NCI-H1105 treated with DMSO at 0.1 percent for 48 hours (cell line): ENCODE data around the gene C1RL.
"Not testable (repeated sequence)": the region's sequence is repeated elsewhere in the genome, so short reads cannot be mapped to it uniquely, and the experiment has no call there.

Source experiments
- DNase-seq: peaks from one replicate; lab custom pipeline; 2025; lab: John Stamatoyannopoulos, UW

The C1RL gene

GRCh38 chr12:7061596-7061995 lies 47.4 kb downstream of the C1RL start:
- DNase-seq, result no peak

- DNase-seq, result no peak
Observed at GRCh38 chr12:7061138-7061537, 47.9 kb downstream of the C1RL start.

GRCh38 chr12:7060353-7060954 lies 48.6 kb downstream of the C1RL start, which contains the start of gene C1S:
Gene C1S, plus strand, starts transcription at chr12:7060718. Its CDS starts 1,195 bp downstream, at chr12:7061913.
- DNase-seq, result no peak

DNA sequence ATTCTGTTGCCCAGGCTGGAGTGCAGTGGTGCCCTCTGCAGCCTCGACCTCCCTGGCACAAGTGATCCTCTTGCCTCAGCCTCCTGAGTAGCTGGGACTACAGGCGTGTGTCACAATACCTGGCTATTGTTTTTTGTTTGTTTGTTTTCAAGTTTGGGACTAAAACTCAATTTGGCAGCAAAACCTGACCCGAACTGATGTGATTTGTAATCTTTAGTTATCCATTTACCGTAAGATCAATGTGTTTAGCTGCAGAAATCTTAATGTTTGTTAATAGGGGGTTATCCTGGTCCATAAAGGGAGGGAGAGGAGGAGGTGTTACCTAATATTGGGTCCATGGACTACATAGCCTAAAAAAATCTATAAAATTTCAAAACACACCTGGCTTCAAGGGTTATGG lies 49.2 kb downstream of the C1RL start:
- DNase-seq, result no peak

GRCh38 chr12:7058850-7059395 lies 50.1 kb downstream of the C1RL start:
- DNase-seq, result no peak

DNA sequence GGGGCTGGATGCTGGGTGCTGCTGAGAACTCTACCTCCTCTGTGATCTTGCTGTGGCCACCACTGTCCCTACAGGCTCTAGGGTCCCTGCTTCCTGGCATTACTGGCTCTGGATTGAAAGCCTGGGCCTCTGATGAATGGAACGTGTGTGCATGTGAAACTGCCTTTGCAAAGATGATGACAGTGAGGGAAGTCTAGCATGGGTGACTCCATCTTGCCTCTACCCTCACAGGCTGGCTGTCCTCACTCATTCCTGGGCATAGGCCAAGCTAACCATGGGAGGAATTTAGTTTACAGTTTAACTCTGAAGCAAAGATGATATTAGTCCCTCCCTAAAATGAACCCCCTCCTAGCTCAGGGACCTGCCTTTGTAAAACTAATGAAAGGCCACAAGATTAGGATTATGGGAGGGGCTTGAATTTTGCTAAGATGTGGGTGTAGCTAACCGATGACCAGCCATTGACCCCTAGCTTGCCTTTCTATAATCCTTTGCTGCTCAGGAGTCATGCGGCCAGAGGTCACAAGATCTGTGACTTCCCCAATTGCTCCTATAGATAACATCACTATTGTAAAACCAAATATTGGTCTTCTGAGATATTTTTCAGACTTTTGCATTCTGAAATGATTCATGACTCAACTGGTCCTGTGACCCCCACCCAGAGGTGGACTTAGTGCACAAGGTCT lies 50.7 kb downstream of the C1RL start:
- DNase-seq, result no peak

DNA sequence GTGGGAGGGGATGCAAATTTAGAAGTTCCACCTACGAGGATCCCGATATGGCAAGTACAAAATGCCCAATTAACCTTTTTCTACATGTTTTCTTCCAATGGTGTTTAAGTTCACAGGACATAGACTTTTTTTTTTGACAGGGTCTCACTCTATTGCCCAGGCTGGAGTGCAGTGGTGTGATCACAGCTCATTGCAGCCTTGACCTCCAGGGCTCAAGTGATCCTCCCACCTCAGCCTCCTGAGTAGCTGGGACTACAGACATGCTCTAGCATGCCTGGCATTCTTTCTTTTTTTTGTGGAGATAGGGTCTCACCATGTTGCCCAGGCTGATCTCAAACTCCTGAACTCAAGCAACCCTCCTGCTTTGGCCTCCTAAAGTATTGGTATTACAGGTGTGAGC lies 53.3 kb downstream of the C1RL start:
- not testable (repeated sequence) for DNase-seq

DNA sequence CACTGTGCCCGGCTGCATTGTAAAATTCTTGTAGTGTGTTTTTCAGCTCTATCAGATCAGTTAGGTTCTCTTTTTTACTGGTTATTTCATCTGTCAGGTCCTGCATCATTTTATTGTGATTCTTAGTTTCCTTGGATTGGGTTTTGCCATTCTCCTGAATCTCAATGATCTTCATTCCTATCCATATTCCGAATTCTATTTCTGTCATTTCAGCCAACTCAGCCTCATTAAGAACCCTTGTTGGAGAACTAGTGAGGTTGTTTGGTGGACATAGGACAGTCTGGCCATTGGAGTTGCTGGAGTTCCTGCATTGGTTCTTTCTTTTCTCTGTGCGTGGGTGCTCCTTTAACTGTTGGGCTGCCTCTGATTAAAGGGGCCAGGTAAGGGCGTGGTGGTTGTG lies 54.1 kb downstream of the C1RL start:
- no peak for DNase-seq

GRCh38 chr12:7049973-7050372 lies 59.0 kb downstream of the C1RL start:
- not testable (repeated sequence) for DNase-seq

DNA sequence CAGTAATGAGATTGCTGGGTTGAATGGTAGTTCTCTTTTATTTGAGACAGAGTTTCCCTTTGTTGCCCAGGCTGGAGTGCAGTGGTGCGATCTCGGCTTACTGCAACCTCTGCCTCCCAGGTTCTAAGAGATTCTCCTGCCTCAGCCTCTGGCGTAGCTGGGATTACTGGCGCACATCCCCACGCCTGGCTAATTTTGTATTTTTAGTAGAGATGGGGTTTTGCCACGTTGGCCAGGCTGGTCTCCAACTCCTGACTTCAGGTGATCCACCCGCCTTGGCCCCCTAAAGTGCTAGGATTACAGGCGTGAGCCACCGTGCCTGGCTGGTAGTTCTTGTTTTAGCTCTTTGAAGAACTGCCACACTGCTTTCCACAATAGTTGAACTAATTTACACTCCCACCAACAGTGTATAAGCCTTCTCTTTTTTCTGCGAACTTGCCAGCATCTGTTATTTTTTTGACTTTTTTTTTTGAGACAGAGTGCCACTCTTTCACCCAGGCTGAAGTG lies 59.5 kb downstream of the C1RL start:
- not testable (repeated sequence) for DNase-seq

DNA sequence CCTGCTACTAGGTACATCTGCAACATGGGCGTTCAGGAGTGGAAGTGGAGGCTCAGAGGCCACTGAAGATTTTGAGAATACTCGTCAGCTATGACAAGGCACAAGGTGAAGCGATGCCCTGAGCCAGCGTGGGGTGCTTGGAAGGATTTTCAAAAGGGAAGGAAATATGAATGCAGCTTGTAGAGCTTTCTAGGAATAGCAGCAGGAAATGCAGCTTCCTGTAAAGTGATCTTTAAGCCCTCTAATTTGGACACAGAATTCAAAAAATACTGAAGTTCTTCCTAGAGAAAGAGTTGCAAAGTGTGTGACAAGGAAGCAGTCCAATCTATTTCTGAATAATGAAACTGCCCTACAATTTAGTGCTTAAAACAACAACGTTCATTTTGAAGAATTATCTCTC lies 61.7 kb downstream of the C1RL start:
- DNase-seq, result no peak

DNA sequence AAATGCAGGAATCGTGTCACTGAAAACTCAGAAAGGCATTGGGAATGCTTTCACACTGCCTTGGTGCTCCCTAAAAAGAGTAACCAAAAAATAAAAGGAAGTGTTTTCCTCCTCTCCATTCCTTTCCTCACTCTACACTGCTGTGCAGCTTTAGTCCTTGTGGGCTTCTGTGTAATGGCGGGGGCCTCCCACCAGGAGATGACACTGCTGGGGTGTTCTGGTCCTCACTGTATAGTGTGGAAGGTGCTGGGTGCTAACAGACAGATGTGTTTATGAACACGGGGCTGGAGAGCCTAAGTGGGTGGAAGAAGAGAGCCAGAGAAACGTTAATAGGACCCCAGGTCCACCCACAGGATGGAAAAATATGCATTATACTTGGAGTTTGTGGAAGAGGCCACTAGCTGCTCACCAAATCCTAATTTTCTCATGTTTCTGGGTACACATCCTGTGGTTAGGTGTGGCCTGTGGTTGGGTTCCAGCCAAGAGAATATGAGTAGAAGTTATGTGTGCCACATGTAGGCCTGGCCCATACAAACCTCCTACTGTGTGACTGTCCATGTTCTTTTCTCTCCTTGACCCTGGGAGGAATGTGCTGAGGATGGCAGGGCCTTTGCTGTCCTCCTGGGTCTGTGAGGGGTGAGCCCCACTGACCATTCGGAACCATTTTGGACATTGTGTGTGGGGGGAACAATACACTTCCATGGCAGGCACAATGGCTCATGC lies 62.5 kb downstream of the C1RL start:
- DNase-seq, result no peak

DNA sequence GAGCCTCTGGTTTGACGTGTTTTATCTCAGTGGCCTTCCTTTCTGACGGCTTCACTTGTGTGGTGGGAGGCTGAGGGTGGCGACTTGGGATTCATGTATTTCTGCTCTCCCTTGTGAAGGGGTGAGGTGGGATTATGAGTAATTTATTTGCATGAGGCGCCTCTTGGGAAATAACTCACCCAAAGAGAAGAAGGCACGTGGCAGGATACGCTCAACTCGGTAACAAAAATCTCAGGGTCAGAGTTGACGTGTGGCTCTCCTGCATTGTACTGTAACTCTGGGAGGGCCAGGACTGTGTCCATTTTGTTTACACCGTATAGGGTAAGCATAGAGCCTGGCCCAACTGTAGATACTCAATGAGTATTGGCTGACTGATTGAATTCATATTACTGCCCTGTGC lies 63.1 kb downstream of the C1RL start:
- no peak for DNase-seq
